ENCODE measurements around the gene PRDM11.

The PRDM11 gene

DNA sequence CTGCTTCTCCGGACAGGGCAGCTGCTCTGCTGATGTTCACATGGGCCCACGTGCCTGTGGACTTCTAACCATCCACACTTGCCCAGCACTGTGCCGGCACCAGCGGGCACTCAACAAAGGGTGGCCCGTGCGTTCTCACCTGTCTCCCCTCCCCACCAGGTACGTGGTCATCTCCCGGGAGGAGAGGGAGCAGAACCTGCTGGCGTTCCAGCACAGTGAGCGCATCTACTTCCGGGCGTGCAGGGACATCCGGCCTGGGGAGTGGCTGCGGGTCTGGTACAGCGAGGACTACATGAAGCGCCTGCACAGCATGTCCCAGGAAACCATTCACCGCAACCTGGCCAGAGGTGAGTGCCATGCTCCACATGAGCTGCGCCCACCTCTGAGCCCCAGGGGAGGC, 73.0 kb downstream of the PRDM11 start:
- TF ChIP-seq ZFX (IDR thresholded peaks at IDR 0.05): no peak
- TF ChIP-seq, protein P1, sequence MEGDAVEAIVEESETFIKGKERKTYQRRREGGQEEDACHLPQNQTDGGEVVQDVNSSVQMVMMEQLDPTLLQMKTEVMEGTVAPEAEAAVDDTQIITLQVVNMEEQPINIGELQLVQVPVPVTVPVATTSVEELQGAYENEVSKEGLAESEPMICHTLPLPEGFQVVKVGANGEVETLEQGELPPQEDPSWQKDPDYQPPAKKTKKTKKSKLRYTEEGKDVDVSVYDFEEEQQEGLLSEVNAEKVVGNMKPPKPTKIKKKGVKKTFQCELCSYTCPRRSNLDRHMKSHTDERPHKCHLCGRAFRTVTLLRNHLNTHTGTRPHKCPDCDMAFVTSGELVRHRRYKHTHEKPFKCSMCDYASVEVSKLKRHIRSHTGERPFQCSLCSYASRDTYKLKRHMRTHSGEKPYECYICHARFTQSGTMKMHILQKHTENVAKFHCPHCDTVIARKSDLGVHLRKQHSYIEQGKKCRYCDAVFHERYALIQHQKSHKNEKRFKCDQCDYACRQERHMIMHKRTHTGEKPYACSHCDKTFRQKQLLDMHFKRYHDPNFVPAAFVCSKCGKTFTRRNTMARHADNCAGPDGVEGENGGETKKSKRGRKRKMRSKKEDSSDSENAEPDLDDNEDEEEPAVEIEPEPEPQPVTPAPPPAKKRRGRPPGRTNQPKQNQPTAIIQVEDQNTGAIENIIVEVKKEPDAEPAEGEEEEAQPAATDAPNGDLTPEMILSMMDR (conservative IDR thresholded peaks at IDR 0.05): no peak
- no peak overlapping the region for H3K27ac ChIP-seq

DNA sequence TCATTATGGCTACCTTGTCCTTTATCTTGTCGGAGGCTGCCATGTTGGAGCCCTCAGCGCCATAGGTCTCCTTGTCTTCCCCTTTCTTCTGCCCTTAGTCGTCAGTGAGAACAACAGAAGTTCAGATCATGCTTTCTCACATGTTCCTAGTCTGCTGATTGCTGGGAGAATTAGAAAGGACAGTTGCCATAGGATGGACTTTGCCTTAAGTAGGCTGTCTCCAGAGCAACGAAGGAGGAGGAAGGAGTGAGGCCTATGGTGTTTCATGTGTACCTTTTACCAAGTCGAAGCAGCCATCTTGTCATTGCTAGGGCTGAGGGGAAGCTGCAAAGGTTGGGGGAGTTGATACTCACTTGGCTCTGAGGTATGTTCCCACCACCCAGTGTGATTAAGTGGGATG, 77.1 kb downstream of the PRDM11 start:
- H3K27ac ChIP-seq: no peak overlapping the region
- TF ChIP-seq, protein P1 (conservative IDR thresholded peaks at IDR 0.05): no peak
- no peak for TF ChIP-seq ZFX (IDR thresholded peaks at IDR 0.05)

DNA sequence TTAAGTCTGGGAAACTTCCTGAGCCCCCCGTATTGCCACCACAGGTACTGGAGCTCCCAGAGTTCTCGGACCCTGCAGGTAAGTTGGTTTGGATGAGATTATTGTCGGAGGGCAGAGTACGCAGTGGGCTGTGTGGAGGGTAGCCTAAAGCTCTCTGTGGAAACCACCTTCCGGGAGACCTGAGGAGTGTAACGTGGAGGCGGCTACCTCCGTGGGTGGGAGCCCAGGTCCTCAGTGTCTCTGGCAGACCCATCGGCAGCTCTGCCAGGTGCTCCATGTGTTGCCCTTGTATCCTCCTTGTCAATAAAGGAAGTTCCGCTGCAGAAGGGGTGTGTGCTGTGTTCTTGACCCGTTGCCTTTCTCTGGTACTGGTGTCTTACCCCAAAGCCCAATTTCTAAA, 78.3 kb downstream of the PRDM11 start:
- H3K27ac ChIP-seq: no peak overlapping the region
- TF ChIP-seq, protein P1 (conservative IDR thresholded peaks at IDR 0.05): no peak
- no peak for TF ChIP-seq ZFX (IDR thresholded peaks at IDR 0.05)

DNA sequence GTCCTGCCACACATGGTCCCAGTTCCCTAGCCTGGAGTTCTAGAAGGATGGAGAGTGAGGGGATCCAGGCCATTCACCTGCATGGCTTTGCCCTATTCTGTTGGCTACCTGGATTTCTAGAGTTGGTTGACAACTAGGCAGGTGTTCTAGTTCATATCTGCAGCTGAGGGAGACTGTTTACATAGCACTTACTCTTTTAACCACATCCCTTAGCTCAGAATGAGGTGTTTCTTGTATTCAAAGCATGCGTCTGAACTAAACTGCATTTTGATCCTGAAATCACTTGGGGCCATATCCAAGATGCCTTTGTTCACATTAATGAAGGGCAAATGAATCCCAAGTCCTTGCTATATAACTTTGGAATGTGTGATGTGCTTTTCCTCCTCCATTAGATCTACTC, 78.8 kb downstream of the PRDM11 start:
- no peak overlapping the region for H3K27ac ChIP-seq
- no peak for TF ChIP-seq ZFX (IDR thresholded peaks at IDR 0.05)
- TF ChIP-seq, protein P1 (conservative IDR thresholded peaks at IDR 0.05): no peak

DNA sequence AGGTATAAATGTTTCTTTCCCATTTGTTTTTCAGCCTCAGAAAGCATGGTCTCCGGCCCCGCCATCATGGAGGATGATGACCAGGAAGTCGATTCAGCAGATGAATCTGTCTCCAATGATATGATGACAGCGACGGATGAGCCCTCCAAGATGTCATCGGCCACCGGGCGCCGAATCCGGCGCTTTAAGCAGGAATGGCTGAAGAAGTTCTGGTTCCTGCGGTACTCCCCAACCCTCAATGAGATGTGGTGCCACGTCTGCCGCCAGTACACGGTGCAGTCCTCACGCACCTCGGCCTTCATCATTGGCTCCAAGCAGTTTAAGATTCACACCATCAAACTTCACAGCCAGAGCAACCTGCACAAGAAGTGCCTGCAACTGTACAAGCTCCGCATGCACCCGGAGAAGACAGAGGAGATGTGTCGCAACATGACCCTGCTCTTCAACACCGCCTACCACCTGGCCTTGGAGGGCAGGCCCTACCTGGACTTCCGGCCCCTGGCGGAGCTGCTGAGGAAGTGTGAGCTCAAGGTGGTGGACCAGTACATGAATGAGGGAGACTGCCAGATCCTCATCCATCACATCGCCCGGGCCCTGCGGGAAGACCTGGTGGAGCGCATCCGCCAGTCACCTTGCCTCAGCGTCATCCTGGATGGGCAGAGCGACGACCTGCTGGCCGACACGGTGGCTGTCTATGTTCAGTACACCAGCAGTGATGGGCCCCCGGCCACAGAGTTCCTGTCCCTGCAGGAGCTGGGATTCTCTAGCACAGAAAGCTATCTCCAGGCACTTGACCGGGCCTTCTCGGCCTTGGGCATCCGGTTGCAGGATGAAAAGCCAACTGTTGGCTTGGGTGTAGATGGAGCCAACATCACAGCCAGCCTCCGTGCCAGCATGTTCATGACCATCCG, 79.8 kb downstream of the PRDM11 start:
- TF ChIP-seq, protein P1 (conservative IDR thresholded peaks at IDR 0.05): no peak
- TF ChIP-seq ZFX (IDR thresholded peaks at IDR 0.05): no peak
- H3K27ac ChIP-seq: no peak overlapping the region

DNA sequence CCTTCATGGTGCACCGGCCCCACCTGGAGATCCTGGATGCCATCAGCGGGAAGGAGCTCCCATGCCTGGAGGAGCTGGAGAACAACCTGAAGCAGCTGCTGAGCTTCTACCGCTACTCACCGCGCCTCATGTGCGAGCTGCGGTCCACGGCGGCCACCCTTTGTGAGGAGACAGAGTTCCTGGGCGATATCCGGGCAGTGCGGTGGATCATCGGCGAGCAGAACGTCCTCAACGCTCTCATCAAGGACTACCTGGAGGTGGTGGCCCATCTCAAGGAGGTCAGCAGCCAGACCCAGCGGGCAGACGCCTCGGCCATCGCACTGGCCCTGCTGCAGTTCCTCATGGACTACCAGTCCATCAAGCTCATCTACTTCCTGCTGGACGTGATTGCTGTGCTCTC, 80.5 kb downstream of the PRDM11 start:
- TF ChIP-seq, protein P1 (conservative IDR thresholded peaks at IDR 0.05): no peak
- no peak for TF ChIP-seq ZFX (IDR thresholded peaks at IDR 0.05)
- no peak overlapping the region for H3K27ac ChIP-seq

DNA sequence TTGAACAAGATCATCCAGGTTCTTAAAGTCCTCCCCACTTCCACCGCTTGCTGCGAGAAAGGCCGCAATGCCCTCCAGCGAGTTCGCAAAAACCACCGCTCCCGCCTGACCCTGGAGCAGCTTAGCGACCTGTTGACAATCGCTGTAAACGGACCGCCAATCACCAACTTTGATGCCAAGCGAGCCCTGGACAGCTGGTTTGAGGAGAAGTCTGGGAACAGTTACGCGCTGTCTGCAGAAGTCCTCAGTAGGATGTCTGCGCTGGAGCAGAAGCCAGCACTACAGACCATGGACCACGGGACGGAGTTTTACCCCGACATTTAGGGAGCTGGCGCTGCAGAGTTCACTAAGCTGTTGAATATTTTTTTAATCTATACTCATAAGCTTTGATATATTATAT, 81.4 kb downstream of the PRDM11 start:
- no peak overlapping the region for H3K27ac ChIP-seq
- TF ChIP-seq, protein P1 (conservative IDR thresholded peaks at IDR 0.05): no peak
- TF ChIP-seq ZFX (IDR thresholded peaks at IDR 0.05): no peak

All from C4-2B (cell line).